GM18502 (cell line): ENCODE data around the gene IFT43.
A peak's percentile ranks its signal among the peaks of the same experiment; 100 is the strongest.

ENCODE experiments used
- ATAC-seq: cut with Tn5 transposase; IDR thresholded peaks from one replicate; pipeline ENCODE4 v1.9.1; 2021; ENCODE audit warnings: mild to moderate bottlenecking; ENCODE audit not compliant: unreplicated experiment, poor library complexity

IFT43 gene

GRCh38 chr14:75985618-75986438 is at the start of gene IFT43:
TSS of gene IFT43 (plus strand) at chr14:75985763. CDS start at chr14:75985787, 24 bp downstream.
- ATAC-seq: peak; percentile 82

- ATAC-seq: no peak
These were observed 46.4 kb upstream of the IFT43 start for GRCh38 chr14:75939200-75939599.

GRCh38 chr14:75941030-75941429 is 44.5 kb upstream of the IFT43 start:
- ATAC-seq: no peak

GRCh38 chr14:75944607-75945241 is 40.8 kb upstream of the IFT43 start:
- no peak for ATAC-seq

GRCh38 chr14:75946785-75947184 is 38.8 kb upstream of the IFT43 start:
- ATAC-seq: no peak

- ATAC-seq: no peak
These were observed 33.1 kb upstream of the IFT43 start for GRCh38 chr14:75952489-75952888.

GRCh38 chr14:75959031-75959430 is 26.5 kb upstream of the IFT43 start:
- no peak for ATAC-seq

GRCh38 chr14:75960231-75960630 is 25.3 kb upstream of the IFT43 start:
- peak; percentile 78 for ATAC-seq

- no peak for ATAC-seq
These were observed 23.9 kb upstream of the IFT43 start for GRCh38 chr14:75961662-75962061.

- no peak for ATAC-seq
These were observed 17.7 kb upstream of the IFT43 start for GRCh38 chr14:75967866-75968265.

- ATAC-seq: no peak
These were observed 17.1 kb upstream of the IFT43 start for GRCh38 chr14:75968456-75968855.

GRCh38 chr14:75969126-75969525 is 16.4 kb upstream of the IFT43 start:
- no peak for ATAC-seq

GRCh38 chr14:75969891-75970290 is 15.7 kb upstream of the IFT43 start:
- no peak for ATAC-seq

GRCh38 chr14:75970989-75971388 is 14.6 kb upstream of the IFT43 start:
- ATAC-seq: no peak

GRCh38 chr14:75971509-75971908 is 14.1 kb upstream of the IFT43 start:
- no peak for ATAC-seq

- no peak for ATAC-seq
These were observed 12.7 kb upstream of the IFT43 start for GRCh38 chr14:75972801-75973421.

- ATAC-seq: no peak
These were observed 8.6 kb upstream of the IFT43 start for GRCh38 chr14:75976826-75977581.

GRCh38 chr14:75977582-75977943 is 8.0 kb upstream of the IFT43 start:
- no peak for ATAC-seq

- no peak for ATAC-seq
These were observed 7.3 kb upstream of the IFT43 start for GRCh38 chr14:75978249-75978731.

- no peak for ATAC-seq
These were observed 6.4 kb upstream of the IFT43 start for GRCh38 chr14:75979071-75979571.
